GM12865 (cell line): Measurements from ENCODE around the gene COX6B2.

Experiments used
- DNase-seq: peaks from one replicate; pipeline ENCODE4 v3.0.0; 2010; ENCODE audit warnings: low read depth
- H3K4me3 ChIP-seq: 2 replicates; pipeline ENCODE4 v1.5.1; 2011; ENCODE audit warnings: mild to moderate bottlenecking, low read depth, low read length, control low read depth
- TF ChIP-seq, protein P1 (sequence below): IDR thresholded peaks from 2 replicates; pipeline ENCODE4 v1.5.1; 2011; ENCODE audit warnings: low read length, control low read depth, low read depth, inconsistent platforms; ENCODE audit not compliant: insufficient read depth; ENCODE audit errors: missing control alignments

The COX6B2 gene

DNA sequence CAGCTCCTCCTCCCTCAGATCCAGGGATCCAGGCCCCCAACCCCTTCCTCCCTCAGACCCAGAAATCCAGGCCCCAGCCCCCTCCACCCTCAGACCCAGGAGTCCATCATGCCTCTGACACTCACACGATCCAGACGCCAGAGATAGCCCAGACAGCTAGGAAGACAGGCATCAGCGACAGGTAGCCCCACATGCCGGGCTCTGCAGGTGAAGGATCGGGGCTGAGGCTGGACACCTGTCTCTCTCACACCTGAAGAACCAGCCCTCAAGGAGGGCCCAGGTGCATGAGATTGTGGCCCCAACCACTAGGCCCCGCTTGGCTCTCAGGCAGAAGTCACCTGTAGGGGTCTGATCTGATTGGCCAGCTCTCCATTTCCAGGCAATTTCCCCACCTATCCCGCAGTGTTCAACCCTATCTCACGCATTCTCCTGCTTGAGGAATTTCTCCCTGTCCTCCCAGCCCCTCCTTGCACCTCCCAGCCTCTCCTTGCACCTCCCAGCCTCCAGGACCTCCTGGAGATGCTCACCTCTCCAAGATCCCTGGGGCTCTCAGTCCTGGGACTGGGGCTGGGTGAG lies 33.6 kb downstream of the COX6B2 start:
- no peak overlapping the region for H3K4me3 ChIP-seq
- TF ChIP-seq, protein P1, sequence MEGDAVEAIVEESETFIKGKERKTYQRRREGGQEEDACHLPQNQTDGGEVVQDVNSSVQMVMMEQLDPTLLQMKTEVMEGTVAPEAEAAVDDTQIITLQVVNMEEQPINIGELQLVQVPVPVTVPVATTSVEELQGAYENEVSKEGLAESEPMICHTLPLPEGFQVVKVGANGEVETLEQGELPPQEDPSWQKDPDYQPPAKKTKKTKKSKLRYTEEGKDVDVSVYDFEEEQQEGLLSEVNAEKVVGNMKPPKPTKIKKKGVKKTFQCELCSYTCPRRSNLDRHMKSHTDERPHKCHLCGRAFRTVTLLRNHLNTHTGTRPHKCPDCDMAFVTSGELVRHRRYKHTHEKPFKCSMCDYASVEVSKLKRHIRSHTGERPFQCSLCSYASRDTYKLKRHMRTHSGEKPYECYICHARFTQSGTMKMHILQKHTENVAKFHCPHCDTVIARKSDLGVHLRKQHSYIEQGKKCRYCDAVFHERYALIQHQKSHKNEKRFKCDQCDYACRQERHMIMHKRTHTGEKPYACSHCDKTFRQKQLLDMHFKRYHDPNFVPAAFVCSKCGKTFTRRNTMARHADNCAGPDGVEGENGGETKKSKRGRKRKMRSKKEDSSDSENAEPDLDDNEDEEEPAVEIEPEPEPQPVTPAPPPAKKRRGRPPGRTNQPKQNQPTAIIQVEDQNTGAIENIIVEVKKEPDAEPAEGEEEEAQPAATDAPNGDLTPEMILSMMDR, result no peak
- no peak for DNase-seq

DNA sequence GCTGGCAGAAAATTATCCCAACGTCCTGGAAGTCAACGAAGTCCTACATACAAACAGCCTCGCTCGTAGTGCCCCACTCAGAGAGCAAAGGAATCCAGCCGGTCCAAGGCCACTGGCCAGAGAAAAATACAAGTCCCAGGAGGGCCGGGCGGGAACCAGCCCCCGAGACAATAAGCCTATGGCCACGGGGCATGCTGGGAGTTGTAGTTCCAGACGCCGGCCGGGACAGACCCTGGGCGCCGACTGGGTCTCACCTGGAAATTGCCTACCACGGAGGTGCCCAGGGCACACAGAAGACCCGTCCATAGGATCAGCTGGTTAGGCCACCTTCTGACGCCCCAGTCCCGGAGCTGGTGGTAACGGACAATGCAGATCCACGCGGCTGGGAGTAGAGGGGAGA lies 34.7 kb downstream of the COX6B2 start:
- no peak overlapping the region for H3K4me3 ChIP-seq
- DNase-seq, result no peak
- TF ChIP-seq, protein P1, result no peak

GRCh38 chr19:55316646-55317045 lies 37.9 kb downstream of the COX6B2 start:
- no peak overlapping the region for H3K4me3 ChIP-seq
- DNase-seq, result no peak
- TF ChIP-seq, protein P1, result no peak

GRCh38 chr19:55315956-55316525 lies 38.5 kb downstream of the COX6B2 start:
- TF ChIP-seq, protein P1, result no peak
- no peak for DNase-seq
- H3K4me3 ChIP-seq, result no peak overlapping the region

- DNase-seq, result no peak
- TF ChIP-seq, protein P1, result no peak
- H3K4me3 ChIP-seq, result no peak overlapping the region
These were observed 40.1 kb downstream of the COX6B2 start for GRCh38 chr19:55314396-55314795.

- H3K4me3 ChIP-seq, result no peak overlapping the region
- DNase-seq, result no peak
- TF ChIP-seq, protein P1, result no peak
These were observed 41.7 kb downstream of the COX6B2 start for GRCh38 chr19:55312621-55313512.
